ENCODE data around the gene P2RX3. TPM values are rescaled to one million over a fixed set of nuclear protein-coding genes. Genes with fewer than 3 reads are reported as not detected.
"Not testable (repeated sequence)": the region's sequence is repeated elsewhere in the genome, so short reads cannot be mapped to it uniquely, and the experiment has no call there.

Gene P2RX3
- total RNA-seq, 2 experiments from 2014 or later, result not detected

- Mint-ChIP-seq H3K4me3 (no peak overlapping the region), H3K27ac (no peak overlapping the region), H3K4me1 (peaks cover 18% of the 10 kb centered on the region), H3K27me3 (no peaks in the 10 kb centered on the region), H3K36me3 (peaks cover 26% of the 10 kb centered on the region), H3K9me3 (no peaks in the 10 kb centered on the region)
- ATAC-seq (ENCODE audit: low read depth), result no peak
- POLR2A ChIA-PET, result no interaction called here
- DNase-seq, result no peak
These were observed 64.2 kb downstream of the P2RX3 start for GRCh38 chr11:57402188-57403002.

GRCh38 chr11:57403003-57403801, 65.0 kb downstream of the P2RX3 start:
- H3K4me3 Mint-ChIP-seq; DNase-seq; ATAC-seq (ENCODE audit: low read depth); H3K27me3 Mint-ChIP-seq; H3K9me3 Mint-ChIP-seq; POLR2A ChIA-PET; H3K27ac Mint-ChIP-seq: not testable (repeated sequence)
- peaks cover 21% of the 10 kb centered on the region for H3K4me1 Mint-ChIP-seq
- H3K36me3 Mint-ChIP-seq, result peaks cover 34% of the 10 kb centered on the region

- H3K36me3 Mint-ChIP-seq, result peaks cover 34% of the 10 kb centered on the region
- H3K27ac Mint-ChIP-seq, result no peak overlapping the region
- no peaks in the 10 kb centered on the region for H3K27me3 Mint-ChIP-seq
- POLR2A ChIA-PET, result no interaction called here
- no peak for DNase-seq
- no peaks in the 10 kb centered on the region for H3K9me3 Mint-ChIP-seq
- H3K4me1 Mint-ChIP-seq, result peaks cover 21% of the 10 kb centered on the region
- no peak for ATAC-seq (ENCODE audit: low read depth)
- H3K4me3 Mint-ChIP-seq, result no peak overlapping the region
These were observed 65.6 kb downstream of the P2RX3 start for GRCh38 chr11:57403802-57404147.

DNA sequence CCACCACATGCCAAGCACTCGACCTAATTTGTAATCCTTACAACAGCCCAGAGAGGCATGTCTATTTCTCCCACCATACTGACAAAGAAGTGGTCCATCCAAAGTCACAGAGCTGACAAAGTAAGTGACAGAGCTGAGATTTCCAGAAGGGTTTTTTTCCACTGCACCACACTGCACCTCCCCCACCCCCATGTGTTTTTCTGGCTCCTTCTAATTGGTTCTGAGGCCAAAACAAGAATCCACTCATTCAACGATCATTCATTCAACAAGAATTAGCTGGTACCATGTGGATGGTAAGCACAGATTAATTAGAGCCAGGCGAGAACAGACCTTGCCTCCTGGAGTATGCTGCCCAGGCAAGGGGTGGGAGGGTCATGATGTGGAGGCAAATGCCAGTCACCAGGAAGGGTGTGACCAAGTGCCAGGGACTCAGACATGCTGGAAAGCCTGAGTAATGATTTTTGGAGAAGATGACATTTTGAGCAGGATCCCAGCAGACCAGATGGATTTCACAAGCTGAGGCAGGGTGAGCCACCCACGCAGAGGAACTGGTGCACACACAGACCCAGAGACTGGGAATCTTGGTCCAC, 67.2 kb downstream of the P2RX3 start:
- POLR2A ChIA-PET, result no interaction called here
- peaks cover 27% of the 10 kb centered on the region for H3K4me1 Mint-ChIP-seq
- H3K27ac Mint-ChIP-seq, result peak overlapping the region; percentile 70
- no peak for ATAC-seq (ENCODE audit: low read depth)
- no peaks in the 10 kb centered on the region for H3K27me3 Mint-ChIP-seq
- no peaks in the 10 kb centered on the region for H3K9me3 Mint-ChIP-seq
- no peak overlapping the region for H3K4me3 Mint-ChIP-seq
- H3K36me3 Mint-ChIP-seq, result peaks cover 37% of the 10 kb centered on the region
- DNase-seq, result no peak

GRCh38 chr11:57406337-57406904, 68.3 kb downstream of the P2RX3 start:
- peaks cover 27% of the 10 kb centered on the region for H3K4me1 Mint-ChIP-seq
- no peaks in the 10 kb centered on the region for H3K9me3 Mint-ChIP-seq
- peak overlapping the region; percentile 13 for H3K4me3 Mint-ChIP-seq
- H3K27me3 Mint-ChIP-seq, result no peaks in the 10 kb centered on the region
- H3K27ac Mint-ChIP-seq, result peak overlapping the region; percentile 44
- peaks cover 42% of the 10 kb centered on the region for H3K36me3 Mint-ChIP-seq
- peak; percentile 42 for ATAC-seq (ENCODE audit: low read depth)
- DNase-seq, result no peak
- POLR2A ChIA-PET, result interaction anchor here (0.6 kb wide), 1 partner anchor 57 kb away, joined by 3 read pairs; no protein-coding TSS in a partner anchor

GRCh38 chr11:57407010-57407920, 69.1 kb downstream of the P2RX3 start:
- Mint-ChIP-seq H3K4me1 (peaks cover 27% of the 10 kb centered on the region), H3K9me3 (no peaks in the 10 kb centered on the region), H3K27ac (peak overlapping the region; percentile 44), H3K27me3 (no peaks in the 10 kb centered on the region), H3K36me3 (peaks cover 46% of the 10 kb centered on the region), H3K4me3 (no peak overlapping the region)
- POLR2A ChIA-PET, result no interaction called here
- no peak for ATAC-seq (ENCODE audit: low read depth)
- no peak for DNase-seq

- peaks cover 27% of the 10 kb centered on the region for H3K4me1 Mint-ChIP-seq
- POLR2A ChIA-PET, result no interaction called here
These were observed 69.9 kb downstream of the P2RX3 start for GRCh38 chr11:57407941-57408475.

DNA sequence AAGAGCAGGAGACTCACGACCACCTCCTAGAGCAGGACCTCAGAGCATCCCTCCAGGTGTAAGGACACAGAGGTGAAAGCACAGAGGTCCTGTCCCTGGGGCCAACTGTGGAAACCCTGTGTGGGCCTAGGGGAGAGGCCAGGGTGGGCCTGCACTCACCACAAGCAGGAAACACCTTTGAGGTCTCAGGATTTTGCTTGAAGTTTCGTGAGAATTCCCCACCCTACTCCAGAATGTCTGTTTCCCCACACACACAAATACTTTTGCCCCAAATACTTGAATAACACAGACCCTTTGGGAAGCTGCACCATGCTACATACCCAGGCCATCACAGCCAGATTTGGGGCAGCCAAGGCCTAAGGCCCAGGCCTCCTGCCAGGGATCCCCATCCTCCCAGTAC, 70.6 kb downstream of the P2RX3 start:
- POLR2A ChIA-PET, result interaction anchor here (0.7 to 0.8 kb wide), 2 partner anchors 16 to 17 kb away, joined by 3 read pairs; no protein-coding TSS in a partner anchor
- Mint-ChIP-seq H3K9me3 (no peaks in the 10 kb centered on the region), H3K27ac (no peak overlapping the region), H3K36me3 (peaks cover 55% of the 10 kb centered on the region), H3K4me3 (no peak overlapping the region), H3K4me1 (peaks cover 34% of the 10 kb centered on the region), H3K27me3 (no peaks in the 10 kb centered on the region)
- no peak for DNase-seq
- no peak for ATAC-seq (ENCODE audit: low read depth)

More at GRCh38 chr11:57407941-57408475, 69.9 kb downstream of the P2RX3 start:
- DNase-seq, result no peak
- H3K27me3 Mint-ChIP-seq, result no peaks in the 10 kb centered on the region
- H3K36me3 Mint-ChIP-seq, result peaks cover 50% of the 10 kb centered on the region
- H3K9me3 Mint-ChIP-seq, result no peaks in the 10 kb centered on the region
- H3K27ac Mint-ChIP-seq, result no peak overlapping the region
- H3K4me3 Mint-ChIP-seq, result no peak overlapping the region
- no peak for ATAC-seq (ENCODE audit: low read depth)

DNA sequence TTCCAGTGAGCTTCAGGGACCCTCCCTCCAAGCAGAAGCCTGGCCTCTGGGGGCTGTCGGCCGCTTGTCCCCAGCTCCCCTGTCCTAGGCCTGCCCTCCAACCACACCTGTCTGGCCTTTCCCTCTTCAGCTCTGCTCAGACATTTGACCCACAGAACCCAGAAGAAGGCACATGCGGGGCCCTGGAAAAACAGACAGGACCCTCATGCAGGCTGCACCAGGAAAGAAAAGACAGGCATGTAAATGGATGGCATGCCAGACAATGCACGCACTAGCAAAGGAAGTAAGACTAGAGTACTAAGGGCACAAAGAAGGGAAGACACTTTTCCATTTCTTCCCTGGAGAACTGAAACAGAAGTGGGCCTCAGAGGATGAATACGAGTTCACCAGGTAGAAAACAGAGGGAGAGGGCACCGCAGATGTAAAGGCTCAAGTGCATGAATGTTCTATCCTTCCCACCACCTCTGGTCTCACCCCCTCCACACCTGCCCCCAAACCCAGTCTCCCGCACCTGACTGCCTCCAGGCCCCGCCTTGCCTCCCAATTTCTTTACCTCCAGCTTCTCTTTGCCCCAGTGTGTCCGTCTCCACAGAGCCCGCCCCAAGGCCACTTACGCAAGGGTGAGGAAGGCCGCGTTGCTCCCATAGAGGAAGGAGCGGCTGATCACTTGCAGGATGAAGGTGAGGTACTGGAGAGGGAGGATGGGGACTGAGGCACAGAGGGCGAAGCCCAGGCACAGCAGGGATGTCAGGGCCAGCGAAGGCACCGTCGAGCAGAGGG, 71.4 kb downstream of the P2RX3 start:
- no peak overlapping the region for H3K4me3 Mint-ChIP-seq
- H3K4me1 Mint-ChIP-seq, result peaks cover 36% of the 10 kb centered on the region
- peaks cover 60% of the 10 kb centered on the region for H3K36me3 Mint-ChIP-seq
- no peak overlapping the region for H3K27ac Mint-ChIP-seq
- POLR2A ChIA-PET, result interaction anchor here (0.8 kb wide), 1 partner anchor 15 kb away, joined by 3 read pairs; no protein-coding TSS in a partner anchor
- ATAC-seq (ENCODE audit: low read depth), result no peak
- H3K27me3 Mint-ChIP-seq, result no peaks in the 10 kb centered on the region
- H3K9me3 Mint-ChIP-seq, result no peaks in the 10 kb centered on the region
- no peak for DNase-seq

GRCh38 chr11:57410287-57410686, 72.1 kb downstream of the P2RX3 start:
- DNase-seq, result no peak
- no peak for ATAC-seq (ENCODE audit: low read depth)
- POLR2A ChIA-PET, result no interaction called here
- H3K4me3 Mint-ChIP-seq, result no peak overlapping the region
- peaks cover 38% of the 10 kb centered on the region for H3K4me1 Mint-ChIP-seq
- H3K27ac Mint-ChIP-seq, result no peak overlapping the region
- H3K9me3 Mint-ChIP-seq, result no peaks in the 10 kb centered on the region
- H3K36me3 Mint-ChIP-seq, result peaks cover 62% of the 10 kb centered on the region
- no peaks in the 10 kb centered on the region for H3K27me3 Mint-ChIP-seq

DNA sequence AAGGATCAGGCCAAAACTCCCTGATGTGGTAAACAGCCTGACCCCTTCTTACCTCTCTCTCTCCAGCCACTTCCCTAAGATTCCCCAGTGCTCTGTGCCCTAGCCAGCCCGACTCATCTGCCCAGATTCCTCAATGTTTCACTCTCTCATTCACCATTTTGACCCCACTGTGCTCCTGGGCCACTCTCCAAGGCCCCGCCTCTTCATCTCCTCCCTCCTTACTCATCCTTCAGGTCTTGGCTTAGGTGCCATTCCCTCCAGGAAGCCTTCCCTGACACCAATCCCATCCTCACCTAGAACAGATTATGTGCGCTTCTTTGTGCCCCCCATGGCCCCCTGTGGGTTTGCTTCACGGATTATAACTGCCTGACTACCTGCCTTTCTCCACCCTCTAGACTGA, 75.5 kb downstream of the P2RX3 start:
- Mint-ChIP-seq H3K9me3 (no peaks in the 10 kb centered on the region), H3K4me3 (no peak overlapping the region), H3K36me3 (peaks cover 58% of the 10 kb centered on the region), H3K27ac (peak overlapping the region; percentile 52), H3K4me1 (peaks cover 21% of the 10 kb centered on the region), H3K27me3 (no peaks in the 10 kb centered on the region)
- POLR2A ChIA-PET, result no interaction called here
- ATAC-seq (ENCODE audit: low read depth) (no peak), DNase-seq (no peak)
